ENCODE results near the gene QRFP. TPM values are rescaled to one million over a fixed set of nuclear protein-coding genes. Genes with fewer than 3 reads are reported as not detected.

Gene QRFP
- polyA plus RNA-seq, 2 of the 4 experiments (the other 2 are of a cell fraction), result not detected

DNA sequence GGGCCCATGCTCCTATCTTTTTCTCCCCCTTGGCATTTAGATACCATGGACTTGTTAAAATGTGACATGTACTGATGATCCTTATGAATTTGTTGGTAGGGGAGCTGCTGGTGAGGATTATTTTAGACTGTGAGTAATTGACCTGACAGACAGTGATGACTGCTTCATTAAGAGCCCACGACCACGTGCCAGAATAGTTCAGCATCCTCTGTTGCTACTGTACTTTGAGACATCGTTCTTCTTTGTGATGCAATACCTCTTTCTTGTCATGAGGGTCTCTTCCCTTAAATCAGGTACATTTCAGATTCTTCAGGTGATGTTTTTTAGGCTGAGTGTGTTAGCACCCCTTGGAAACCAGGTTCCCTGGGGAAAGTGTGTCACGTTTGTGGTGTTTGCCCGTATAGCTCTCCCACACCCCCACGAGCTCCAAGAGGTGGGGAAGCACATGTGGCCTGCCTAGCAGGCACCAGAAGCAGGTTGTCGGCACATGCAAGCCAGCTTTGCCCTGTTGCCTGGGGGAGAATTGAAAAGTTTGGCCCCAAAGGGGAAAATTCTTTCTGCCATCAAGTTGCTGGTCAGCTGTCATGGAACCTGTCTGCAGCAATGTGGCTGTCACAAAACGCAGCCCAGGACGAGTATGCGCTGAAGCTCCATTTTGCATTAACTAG lies 25.1 kb downstream of the QRFP start:
- CTCF ChIA-PET, result interaction anchor here (0.9 to 15.3 kb wide), 8 partner anchors 13 to 177 kb away, joined by 3 to 454 read pairs (median 40); partner anchors contain the start of gene LAMC3

GRCh38 chr9:130870491-130871381 lies 25.9 kb downstream of the QRFP start:
- ATAC-seq, result no peak
- POLR2A ChIA-PET, result no interaction called here
- H3K4me2 ChIP-seq, result no peak overlapping the region
- CTCF ChIA-PET, result interaction anchor here (0.5 to 15.3 kb wide), 52 partner anchors 7 to 1119 kb away, joined by 3 to 454 read pairs (median 7); partner anchors contain the start of genes ABL1, EXOSC2 and LAMC3
- DNase-seq (ENCODE audit: low read depth in 1 of 2, low spot score in 1 of 2), result no peak
- no peak overlapping the region for H3K27ac ChIP-seq
- TF ChIP-seq RARB (CRISPR knock-in tag; IDR thresholded peaks at IDR 0.05) (no peak), USF2 (IDR thresholded peaks at IDR 0.05) (no peak), HOXB13 (CRISPR knock-in tag; IDR thresholded peaks at IDR 0.05; ENCODE audit: low read depth) (no peak), EHMT2 (IDR thresholded peaks at IDR 0.05; ENCODE audit: low read depth) (no peak), TFCP2L1 (CRISPR knock-in tag; IDR thresholded peaks at IDR 0.05) (no peak), ZNF302 (CRISPR knock-in tag; IDR thresholded peaks at IDR 0.05) (no peak), HOXB5 (CRISPR knock-in tag; IDR thresholded peaks at IDR 0.05) (no peak), CEBPB (IDR thresholded peaks at IDR 0.05) (no peak), CBX8 (IDR thresholded peaks at IDR 0.05) (no peak), HMGXB4 (CRISPR knock-in tag; IDR thresholded peaks at IDR 0.05; ENCODE audit: borderline replicate concordance) (no peak), JUN (IDR thresholded peaks at IDR 0.05) (no peak)
- TF ChIP-seq, protein P1, sequence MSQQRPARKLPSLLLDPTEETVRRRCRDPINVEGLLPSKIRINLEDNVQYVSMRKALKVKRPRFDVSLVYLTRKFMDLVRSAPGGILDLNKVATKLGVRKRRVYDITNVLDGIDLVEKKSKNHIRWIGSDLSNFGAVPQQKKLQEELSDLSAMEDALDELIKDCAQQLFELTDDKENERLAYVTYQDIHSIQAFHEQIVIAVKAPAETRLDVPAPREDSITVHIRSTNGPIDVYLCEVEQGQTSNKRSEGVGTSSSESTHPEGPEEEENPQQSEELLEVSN (IDR thresholded peaks at IDR 0.05; ENCODE audit: borderline replicate concordance, low read depth), result no peak
- no peak for FAIRE-seq
- H3K4me1 ChIP-seq, result peaks cover 5% of the 10 kb centered on the region; the same call in 1 of the 3 replicates
- H3K4me3 ChIP-seq, result no peak overlapping the region
- H3K9me3 ChIP-seq, result no peaks in the 10 kb centered on the region
- whole genome bisulfite sequencing (ENCODE audit: missing lambda C conversion rate), result 91% methylated on average over 17 of the region's 17 CpGs

More for the DNA sequence above, 25.1 kb downstream of the QRFP start:
- ATAC-seq, result no peak
- H3K4me3 ChIP-seq, result no peak overlapping the region
- no peak for FAIRE-seq
- H3K9me3 ChIP-seq, result no peaks in the 10 kb centered on the region
- WGBS (ENCODE audit: missing lambda C conversion rate), result 86% methylated on average over 10 of the region's 10 CpGs
- DNase-seq (ENCODE audit: low read depth in 1 of 2, low spot score in 1 of 2), result no peak
- H3K4me1 ChIP-seq, result peaks cover 5% of the 10 kb centered on the region; the same call in 1 of the 3 replicates
- no peak overlapping the region for H3K27ac ChIP-seq
- no peak for TF ChIP-seq FOSL2 (IDR thresholded peaks at IDR 0.05)
- no peak for TF ChIP-seq FOSL2 (CRISPR knock-in tag; IDR thresholded peaks at IDR 0.05)
- TF ChIP-seq ZSCAN20 (CRISPR knock-in tag; IDR thresholded peaks at IDR 0.05), result no peak
- TF ChIP-seq, protein P2, sequence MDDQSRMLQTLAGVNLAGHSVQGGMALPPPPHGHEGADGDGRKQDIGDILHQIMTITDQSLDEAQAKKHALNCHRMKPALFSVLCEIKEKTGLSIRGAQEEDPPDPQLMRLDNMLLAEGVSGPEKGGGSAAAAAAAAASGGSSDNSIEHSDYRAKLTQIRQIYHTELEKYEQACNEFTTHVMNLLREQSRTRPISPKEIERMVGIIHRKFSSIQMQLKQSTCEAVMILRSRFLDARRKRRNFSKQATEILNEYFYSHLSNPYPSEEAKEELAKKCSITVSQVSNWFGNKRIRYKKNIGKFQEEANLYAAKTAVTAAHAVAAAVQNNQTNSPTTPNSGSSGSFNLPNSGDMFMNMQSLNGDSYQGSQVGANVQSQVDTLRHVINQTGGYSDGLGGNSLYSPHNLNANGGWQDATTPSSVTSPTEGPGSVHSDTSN (IDR thresholded peaks at IDR 0.05), result no peak
- TF ChIP-seq ZNF302 (CRISPR knock-in tag; IDR thresholded peaks at IDR 0.05), result no peak
- no peak for TF ChIP-seq FOXS1 (CRISPR knock-in tag; IDR thresholded peaks at IDR 0.05)
- no peak overlapping the region for H3K4me2 ChIP-seq
- POLR2A ChIA-PET, result no interaction called here

Data from A549 (cell line).